ENCODE measurements around the gene SEPTIN10. TPM values are rescaled to one million over a fixed set of nuclear protein-coding genes. Genes with fewer than 3 reads are reported as not detected.

SEPTIN10 gene
- total and polyA plus RNA-seq, 2 donors (not counting 1 experiment from before 2014, with no cell fraction given) = 90.3 to 99.4 TPM

GRCh38 chr2:109501461-109501860, 112.3 kb downstream of the SEPTIN10 start:
- Histone ChIP-seq H3K9ac (ENCODE audit: insufficient read depth, low read length) (no peak overlapping the region), H3K4me1 (ENCODE audit: control insufficient read depth, extremely low read depth, insufficient read depth, low read length) (peaks cover 19% of the 10 kb centered on the region), H3K36me3 (ENCODE audit: control insufficient read depth, insufficient read depth, low read length) (peaks cover 2% of the 10 kb centered on the region), H3K79me2 (ENCODE audit: control insufficient read depth, insufficient read depth, low read length) (no peaks in the 10 kb centered on the region), H3K4me2 (ENCODE audit: extremely low read depth, insufficient read depth, low read length) (no peak overlapping the region), H3K9me3 (ENCODE audit: control insufficient read depth, insufficient read depth, low read depth, low read length) (no peaks in the 10 kb centered on the region), H3K27me3 (ENCODE audit: control insufficient read depth, insufficient read depth, low read length) (no peaks in the 10 kb centered on the region), H4K20me1 (ENCODE audit: control insufficient read depth, extremely low read depth, insufficient read depth, low read length) (no peaks in the 10 kb centered on the region), H3K27ac (ENCODE audit: insufficient read depth, low read length) (no peak overlapping the region), H3K4me3 (replicated peaks in 1 of 4; ENCODE audit: control extremely low read depth in 1 of 4, insufficient read depth in 1 of 4, low read depth in 3 of 4, low read length in 4 of 4) (no peak overlapping the region), H2AFZ (ENCODE audit: low read length) (no peak overlapping the region)
- DNase-seq (ENCODE audit: low read depth in 2 of 2) = no peak
- no peak for TF ChIP-seq CTCF (conservative IDR thresholded peaks at IDR 0.05 in 1 of 2, IDR thresholded peaks at IDR 0.05 in 1 of 2; ENCODE audit: low read depth in 1 of 2, low read length in 2 of 2)
- no peak for TF ChIP-seq EZH2 (IDR thresholded peaks at IDR 0.05; ENCODE audit: low read length, missing control alignments)

DNA sequence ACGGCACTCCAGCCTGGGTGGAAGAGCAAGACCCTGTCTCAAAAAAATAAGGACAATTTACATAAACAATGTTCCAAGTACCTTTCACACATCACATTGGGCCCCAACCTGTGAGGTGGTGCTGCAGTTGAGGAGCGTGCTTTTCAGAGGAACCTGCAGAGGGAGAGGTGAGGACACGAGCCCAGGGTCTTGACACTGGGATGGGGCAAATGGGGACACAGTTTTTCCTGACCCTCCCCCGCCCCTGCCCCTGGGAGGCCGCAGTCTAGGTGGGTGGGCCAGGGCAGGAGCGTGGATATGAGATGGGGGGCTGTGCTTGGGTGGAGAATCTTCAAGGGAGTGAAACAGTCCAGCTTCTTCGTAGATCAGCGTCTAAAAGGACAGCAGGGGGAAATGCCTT, 112.9 kb downstream of the SEPTIN10 start:
- Histone ChIP-seq H4K20me1 (ENCODE audit: control insufficient read depth, extremely low read depth, insufficient read depth, low read length) (no peaks in the 10 kb centered on the region), H2AFZ (ENCODE audit: low read length) (no peak overlapping the region), H3K27me3 (ENCODE audit: control insufficient read depth, insufficient read depth, low read length) (no peaks in the 10 kb centered on the region), H3K27ac (ENCODE audit: insufficient read depth, low read length) (no peak overlapping the region), H3K36me3 (ENCODE audit: control insufficient read depth, insufficient read depth, low read length) (peaks cover 2% of the 10 kb centered on the region), H3K4me2 (ENCODE audit: extremely low read depth, insufficient read depth, low read length) (no peak overlapping the region), H3K4me1 (ENCODE audit: control insufficient read depth, extremely low read depth, insufficient read depth, low read length) (peaks cover 19% of the 10 kb centered on the region), H3K9ac (ENCODE audit: insufficient read depth, low read length) (no peak overlapping the region), H3K79me2 (ENCODE audit: control insufficient read depth, insufficient read depth, low read length) (no peaks in the 10 kb centered on the region), H3K9me3 (ENCODE audit: control insufficient read depth, insufficient read depth, low read depth, low read length) (no peaks in the 10 kb centered on the region), H3K4me3 (replicated peaks in 1 of 4; ENCODE audit: control extremely low read depth in 1 of 4, insufficient read depth in 1 of 4, low read depth in 3 of 4, low read length in 4 of 4) (no peak overlapping the region)
- DNase-seq (ENCODE audit: low read depth in 2 of 2) = no peak
- TF ChIP-seq EZH2 (IDR thresholded peaks at IDR 0.05; ENCODE audit: low read length, missing control alignments) (no peak), CTCF (conservative IDR thresholded peaks at IDR 0.05 in 1 of 2, IDR thresholded peaks at IDR 0.05 in 1 of 2; ENCODE audit: low read depth in 1 of 2, low read length in 2 of 2) (no peak)

- H3K9ac ChIP-seq (ENCODE audit: insufficient read depth, low read length) = no peak overlapping the region
- H3K27me3 ChIP-seq (ENCODE audit: control insufficient read depth, insufficient read depth, low read length) = no peaks in the 10 kb centered on the region
- H3K79me2 ChIP-seq (ENCODE audit: control insufficient read depth, insufficient read depth, low read length) = no peaks in the 10 kb centered on the region
- no peak overlapping the region for H2AFZ ChIP-seq (ENCODE audit: low read length)
- no peak overlapping the region for H3K4me2 ChIP-seq (ENCODE audit: extremely low read depth, insufficient read depth, low read length)
- TF ChIP-seq EZH2 (IDR thresholded peaks at IDR 0.05; ENCODE audit: low read length, missing control alignments) (no peak), CTCF (conservative IDR thresholded peaks at IDR 0.05 in 1 of 2, IDR thresholded peaks at IDR 0.05 in 1 of 2; ENCODE audit: low read depth in 1 of 2, low read length in 2 of 2) (no peak)
- no peak overlapping the region for H3K4me3 ChIP-seq (replicated peaks in 1 of 4; ENCODE audit: control extremely low read depth in 1 of 4, insufficient read depth in 1 of 4, low read depth in 3 of 4, low read length in 4 of 4)
- peaks cover 2% of the 10 kb centered on the region for H3K36me3 ChIP-seq (ENCODE audit: control insufficient read depth, insufficient read depth, low read length)
- DNase-seq (ENCODE audit: low read depth in 2 of 2) = no peak
- no peaks in the 10 kb centered on the region for H4K20me1 ChIP-seq (ENCODE audit: control insufficient read depth, extremely low read depth, insufficient read depth, low read length)
- H3K4me1 ChIP-seq (ENCODE audit: control insufficient read depth, extremely low read depth, insufficient read depth, low read length) = peaks cover 19% of the 10 kb centered on the region
- H3K9me3 ChIP-seq (ENCODE audit: control insufficient read depth, insufficient read depth, low read depth, low read length) = no peaks in the 10 kb centered on the region
- H3K27ac ChIP-seq (ENCODE audit: insufficient read depth, low read length) = no peak overlapping the region
Observed at GRCh38 chr2:109499566-109499965, 114.2 kb downstream of the SEPTIN10 start.
